A549 (cell line): Measurements from ENCODE around the gene PARP12. TPM values are rescaled to one million over a fixed set of nuclear protein-coding genes. Genes with fewer than 3 reads are reported as not detected.

Experiments used
- ATAC-seq, 2 experiments: fragments of 200-7000 bp in 1 of 2; fragments of >200 bp in 1 of 2; cut with Nextera tagmentation in 1 of 2; cut with Tn5 transposase in 1 of 2; 3 replicates each; pipeline versions ENCODE4 v1.8.0 to v1.9.1; 2018 to 2020; ENCODE audit warnings: mild to moderate bottlenecking in 1 of 2, moderate library complexity in 1 of 2
- CTCF ChIA-PET: fragments of 300-600 bp; sonication (Branson Sonifier 250); formaldehyde crosslinking; extraction: SDS; loops from one replicate; lab custom pipeline; 2021; ENCODE audit warnings: antibody characterized with exemption, inconsistent platforms; lab: Yijun Ruan, JAX
- POLR2A ChIA-PET: fragments of 350-600 bp; formaldehyde crosslinking; extraction: SDS; loops from one replicate; lab custom pipeline; 2021; ENCODE audit warnings: antibody characterized with exemption, inconsistent platforms; lab: Yijun Ruan, JAX
- DNase-seq, 2 experiments: peaks; one replicate each; pipeline versions ENCODE4 v3.0.0 to v3.0.0-alpha.2; 2011 to 2016; ENCODE audit warnings: low read depth in 1 of 2, low spot score in 1 of 2
- FAIRE-seq: peaks from 2 replicates; lab custom pipeline; 2011; peaks lifted over from hg19 to GRCh38; lab: Jason Lieb, UNC
- H3K27ac ChIP-seq, 2 experiments: fragments of >200 bp; sonication (Bioruptor Twin); formaldehyde crosslinking; 3 replicates each; pipeline ENCODE4 v1.5.1; 2016 to 2017
- H3K4me1 ChIP-seq: fragments of >200 bp; sonication (Bioruptor Twin); formaldehyde crosslinking; 3 replicates; pipeline ENCODE4 v1.6.1; 2016
- H3K4me2 ChIP-seq: fragments of >200 bp; sonication (Bioruptor Twin); formaldehyde crosslinking; 3 replicates; pipeline ENCODE4 v1.6.1; 2016
- H3K4me3 ChIP-seq: fragments of >200 bp; sonication (Bioruptor Twin); formaldehyde crosslinking; 3 replicates; pipeline ENCODE4 v1.5.1; 2016
- H3K9me3 ChIP-seq: fragments of >200 bp; sonication (Bioruptor Twin); formaldehyde crosslinking; 3 replicates; pipeline ENCODE4 v1.6.1; 2016
- BCL3 ChIP-seq: fragments of >200 bp; sonication (Bioruptor Twin); formaldehyde crosslinking; IDR thresholded peaks from 3 replicates; pipeline ENCODE4 v1.6.1; 2016
- CBX2 ChIP-seq: fragments of 200-600 bp; sonication (generic); IDR thresholded peaks from 2 replicates; pipeline ENCODE4 v1.6.1; 2016; ENCODE audit warnings: low read depth, mild to moderate bottlenecking, borderline replicate concordance
- CBX8 ChIP-seq: fragments of 200-600 bp; sonication (generic); IDR thresholded peaks from 2 replicates; pipeline ENCODE4 v1.6.1; 2016
- E2F6 ChIP-seq: IDR thresholded peaks from 2 replicates; pipeline ENCODE4 v1.6.1; 2012; ENCODE audit warnings: low read depth, borderline replicate concordance
- EP300 ChIP-seq, 2 experiments: fragments of >200 bp; sonication (Bioruptor Twin); formaldehyde crosslinking; IDR thresholded peaks; 2 replicates in 1 of 2; 3 replicates in 1 of 2; pipeline ENCODE4 v1.6.1; 2016 to 2017
- ESRRA ChIP-seq: fragments of 150-350 bp; IDR thresholded peaks from 2 replicates; pipeline ENCODE4 v1.6.1; 2014; ENCODE audit warnings: mild to moderate bottlenecking, low read length, borderline replicate concordance
- HDAC2 ChIP-seq: fragments of 200-600 bp; sonication (generic); IDR thresholded peaks from 2 replicates; pipeline ENCODE4 v1.6.1; 2016
- HOXB13 ChIP-seq: fragments of 250-450 bp; sonication (Bioruptor Pico); IDR thresholded peaks from 2 replicates; pipeline ENCODE4 v1.5.0; 2020; ENCODE audit warnings: low read depth, mild to moderate bottlenecking, moderate library complexity
- JUNB ChIP-seq: fragments of >200 bp; sonication (Bioruptor Twin); formaldehyde crosslinking; IDR thresholded peaks from 2 replicates; pipeline ENCODE4 v1.6.1; 2016
- KDM5A ChIP-seq: fragments of 200-600 bp; sonication (generic); IDR thresholded peaks from 2 replicates; pipeline ENCODE4 v1.6.1; 2016; ENCODE audit warnings: antibody characterized with exemption, mild to moderate bottlenecking
- MAZ ChIP-seq: fragments of 150-350 bp; IDR thresholded peaks from 2 replicates; pipeline ENCODE4 v1.6.1; 2014; ENCODE audit warnings: antibody characterized with exemption, low read depth, low read length, borderline replicate concordance
- NFE2L2 ChIP-seq: fragments of 150-350 bp; conservative IDR thresholded peaks from 2 replicates; pipeline ENCODE4 v1.6.1; 2014; ENCODE audit warnings: low read length
- PBX3 ChIP-seq: IDR thresholded peaks from 2 replicates; pipeline ENCODE4 v1.6.1; 2012
- POLR2AphosphoS2 ChIP-seq: conservative IDR thresholded peaks from 2 replicates; pipeline ENCODE4 v1.6.1; 2012; ENCODE audit warnings: low read length, improper control_type of control experiment, inconsistent platforms
- RAD21 ChIP-seq, 2 experiments: fragments of >200 bp in 1 of 2; sonication (Bioruptor Twin) in 1 of 2; formaldehyde crosslinking in 1 of 2; IDR thresholded peaks in 1 of 2; conservative IDR thresholded peaks in 1 of 2; 2 replicates in 1 of 2; 3 replicates in 1 of 2; pipeline ENCODE4 v1.6.1; 2012 to 2018; ENCODE audit warnings: inconsistent platforms in 1 of 2
- RFX5 ChIP-seq: fragments of 450-650 bp; IDR thresholded peaks from 2 replicates; pipeline ENCODE4 v1.7.1; 2014; ENCODE audit warnings: antibody characterized with exemption, mild to moderate bottlenecking, moderate library complexity
- SMC3 ChIP-seq: fragments of >200 bp; sonication (Bioruptor Twin); formaldehyde crosslinking; IDR thresholded peaks from 3 replicates; pipeline ENCODE4 v1.6.1; 2018; ENCODE audit warnings: inconsistent platforms
- TFCP2L1 ChIP-seq: fragments of 250-450 bp; sonication (Bioruptor Pico); IDR thresholded peaks from 2 replicates; pipeline ENCODE4 v1.5.0; 2021; ENCODE audit warnings: mild to moderate bottlenecking
- TP53 ChIP-seq: fragments of 250-450 bp; sonication (Bioruptor Pico); IDR thresholded peaks from 2 replicates; pipeline ENCODE4 v1.5.0; 2021; ENCODE audit warnings: mild to moderate bottlenecking, moderate library complexity
- ZC3H11A ChIP-seq: fragments of 450-650 bp; IDR thresholded peaks from 2 replicates; pipeline ENCODE4 v1.6.1; 2014; ENCODE audit warnings: antibody characterized with exemption, mild to moderate bottlenecking
- ZSCAN20 ChIP-seq: fragments of 250-450 bp; sonication (Bioruptor Pico); IDR thresholded peaks from 2 replicates; pipeline ENCODE4 v1.8.0; 2022; ENCODE audit warnings: mild to moderate bottlenecking, moderate library complexity
- WGBS: methylation state at CpG from one replicate; pipeline ENCODE4 v1.1.6; 2017; ENCODE audit errors: missing lambda C conversion rate; 5-methylcytosine and 5-hydroxymethylcytosine counted together
- polyA plus RNA-seq, 4 experiments: library from polyadenylated mRNA; depleted of rRNA in 3 of 4; stranded (reverse); fragments of >200 nt; fragmentation: RNase III in 1 of 4; extraction: RNeasy Plus Mini Kit Qiagen cat#74134 plus additional on column Dnase treatment in 1 of 4; gene quantifications; 2 replicates in 3 of 4; 3 replicates in 1 of 4; pipeline ENCODE4 v1.2.3, GENCODE V29; 2011 to 2017
- TF ChIP-seq, protein P1 (sequence below): IDR thresholded peaks from 2 replicates; pipeline ENCODE4 v1.6.1; 2012
- TF ChIP-seq, protein P2 (sequence below): fragments of 250-450 bp; sonication (Bioruptor Pico); IDR thresholded peaks from 2 replicates; pipeline ENCODE4 v1.5.0; 2020; ENCODE audit warnings: low read depth, mild to moderate bottlenecking, moderate library complexity
- TF ChIP-seq, protein P3 (sequence below): fragments of 450-650 bp; IDR thresholded peaks from 2 replicates; pipeline ENCODE4 v1.6.1; 2014; ENCODE audit warnings: antibody characterized with exemption

The PARP12 gene
- polyA plus RNA-seq, 2 of the 4 experiments (the other 2 are of a cell fraction), result 10.0 to 16.0 TPM

DNA sequence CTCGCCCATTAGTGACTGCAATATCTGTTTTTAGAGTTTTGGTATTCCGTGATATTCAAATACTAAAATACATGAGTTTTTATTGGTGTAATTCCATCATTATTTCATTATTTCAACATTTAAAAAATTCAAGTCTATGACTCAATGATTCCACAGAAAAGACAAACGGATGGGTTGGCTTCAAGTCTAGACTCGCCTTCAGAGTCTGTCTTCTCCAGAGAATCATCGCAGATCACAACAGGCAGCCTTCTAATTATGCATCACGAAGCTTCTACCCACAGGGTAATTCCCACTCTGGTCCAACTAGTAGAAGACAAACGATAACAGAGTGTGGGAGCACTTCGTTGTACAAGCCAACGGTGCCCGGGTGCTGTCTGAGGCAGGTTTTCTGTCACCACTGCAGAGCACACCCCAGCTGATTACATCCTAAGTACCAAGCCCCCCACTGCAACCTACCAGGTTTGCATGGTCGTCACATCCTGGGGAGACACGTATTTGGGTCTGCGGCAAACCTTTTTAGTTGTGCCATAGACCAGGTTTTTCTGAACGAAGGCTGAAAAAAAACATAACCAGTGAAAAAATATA is 28.9 kb downstream of the PARP12 start:
- ATAC-seq, result no peak
- no peak overlapping the region for H3K4me3 ChIP-seq
- FAIRE-seq, result no peak
- ChIA-PET CTCF (interaction anchor here (0.8 to 1.6 kb wide), 2 partner anchors 28 to 292 kb away, joined by 3 to 4 read pairs; no protein-coding TSS in a partner anchor), POLR2A (no interaction called here)
- no peak overlapping the region for H3K4me2 ChIP-seq
- H3K27ac ChIP-seq, result no peak overlapping the region
- peaks cover 15% of the 10 kb centered on the region for H3K4me1 ChIP-seq
- TF ChIP-seq NFE2L2, result no peak
- no peak for TF ChIP-seq JUNB
- TF ChIP-seq RFX5, result no peak
- H3K9me3 ChIP-seq, result no peaks in the 10 kb centered on the region
- no peak for DNase-seq
- WGBS, result 92% methylated on average over 14 of the region's 14 CpGs

GRCh38 chr7:140033036-140033435 is 29.7 kb downstream of the PARP12 start:
- H3K4me3 ChIP-seq, result no peak overlapping the region
- no peak for DNase-seq
- no peak for ATAC-seq
- peaks cover 15% of the 10 kb centered on the region for H3K4me1 ChIP-seq
- WGBS, result 67% methylated on average over 8 of the region's 8 CpGs
- TF ChIP-seq, protein P1, sequence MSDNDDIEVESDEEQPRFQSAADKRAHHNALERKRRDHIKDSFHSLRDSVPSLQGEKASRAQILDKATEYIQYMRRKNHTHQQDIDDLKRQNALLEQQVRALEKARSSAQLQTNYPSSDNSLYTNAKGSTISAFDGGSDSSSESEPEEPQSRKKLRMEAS, result no peak
- TF ChIP-seq ZSCAN20 (CRISPR knock-in tag) (no peak), TP53 (CRISPR knock-in tag) (no peak), HOXB13 (CRISPR knock-in tag) (no peak), CBX8 (no peak), MAZ (no peak), ZC3H11A (no peak), E2F6 (no peak), BCL3 (no peak), ESRRA (no peak), SMC3 (no peak), RAD21 (conservative IDR thresholded peaks at IDR 0.05 in 1 of 2, IDR thresholded peaks at IDR 0.05 in 1 of 2) (no peak), KDM5A (no peak)
- TF ChIP-seq, all 56 proteins: peak for 0
- Histone ChIP-seq H3K27ac (no peak overlapping the region), H3K4me2 (no peak overlapping the region), H3K9me3 (no peaks in the 10 kb centered on the region)
- CTCF ChIA-PET, result no interaction called here
- no peak for FAIRE-seq
- POLR2A ChIA-PET, result no interaction called here

DNA sequence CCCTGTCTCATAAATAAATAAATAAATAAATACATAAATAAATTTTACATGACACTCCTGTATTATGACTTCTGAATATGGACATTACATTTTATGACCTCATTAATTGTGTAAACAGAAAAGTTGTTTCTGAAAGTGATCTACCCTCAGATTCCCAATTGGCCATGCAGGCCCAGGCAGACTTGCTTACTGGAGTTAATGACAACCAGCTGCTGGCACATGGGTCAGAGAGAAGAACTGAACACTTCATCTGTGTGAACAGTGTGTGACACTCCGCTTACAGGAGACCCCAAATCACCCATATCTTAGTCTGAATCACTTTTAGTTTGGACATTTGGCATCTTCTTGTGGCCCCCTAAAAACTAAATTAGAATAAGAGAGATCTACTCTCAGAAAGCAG is 31.4 kb downstream of the PARP12 start:
- WGBS, result 94% methylated on average over 1 of the region's 1 CpG
- no peak for DNase-seq
- Histone ChIP-seq H3K9me3 (no peaks in the 10 kb centered on the region), H3K4me2 (no peak overlapping the region), H3K4me1 (peaks cover 15% of the 10 kb centered on the region), H3K27ac (no peak overlapping the region), H3K4me3 (no peak overlapping the region)
- no peak for FAIRE-seq
- ChIA-PET CTCF (no interaction called here), POLR2A (no interaction called here)
- ATAC-seq, result no peak
- TF ChIP-seq CBX8, result no peak
- no peak for TF ChIP-seq E2F6

DNA sequence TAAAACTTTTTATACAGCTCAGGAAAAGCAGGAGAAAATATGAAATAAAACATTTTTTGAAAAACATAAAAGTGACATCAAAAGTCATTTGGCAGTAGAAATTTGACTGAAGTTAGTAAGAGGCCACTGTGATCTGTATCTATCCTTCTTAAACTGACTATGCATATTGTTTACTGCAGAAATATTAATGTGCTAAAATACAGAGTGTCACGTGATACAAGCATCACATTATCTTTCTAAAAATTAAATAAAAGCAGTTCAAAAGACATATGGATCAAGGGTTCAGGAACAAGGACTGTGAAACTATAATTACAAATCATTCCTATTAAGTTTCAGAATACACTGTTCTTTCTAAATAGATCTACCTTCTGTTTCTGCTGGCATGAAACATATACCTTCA is 33.7 kb downstream of the PARP12 start:
- ATAC-seq (no peak), DNase-seq (no peak), FAIRE-seq (no peak)
- Histone ChIP-seq H3K27ac (no peak overlapping the region), H3K4me2 (no peak overlapping the region), H3K4me1 (no peaks in the 10 kb centered on the region), H3K4me3 (no peak overlapping the region), H3K9me3 (no peaks in the 10 kb centered on the region)
- WGBS, result 86% methylated on average over 1 of the region's 1 CpG
- ChIA-PET POLR2A (no interaction called here), CTCF (interaction anchor here (0.5 to 1.6 kb wide), 5 partner anchors 12 to 415 kb away, joined by 3 read pairs; no protein-coding TSS in a partner anchor)
- TF ChIP-seq EP300 (IDR thresholded peaks at IDR 0.05), result no peak
- no peak for TF ChIP-seq HDAC2
- no peak for TF ChIP-seq PBX3
- TF ChIP-seq TFCP2L1 (CRISPR knock-in tag), result no peak
- TF ChIP-seq, protein P2, sequence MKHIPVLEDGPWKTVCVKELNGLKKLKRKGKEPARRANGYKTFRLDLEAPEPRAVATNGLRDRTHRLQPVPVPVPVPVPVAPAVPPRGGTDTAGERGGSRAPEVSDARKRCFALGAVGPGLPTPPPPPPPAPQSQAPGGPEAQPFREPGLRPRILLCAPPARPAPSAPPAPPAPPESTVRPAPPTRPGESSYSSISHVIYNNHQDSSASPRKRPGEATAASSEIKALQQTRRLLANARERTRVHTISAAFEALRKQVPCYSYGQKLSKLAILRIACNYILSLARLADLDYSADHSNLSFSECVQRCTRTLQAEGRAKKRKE (CRISPR knock-in tag), result no peak
- TF ChIP-seq ZC3H11A, result no peak
- TF ChIP-seq, protein P3, sequence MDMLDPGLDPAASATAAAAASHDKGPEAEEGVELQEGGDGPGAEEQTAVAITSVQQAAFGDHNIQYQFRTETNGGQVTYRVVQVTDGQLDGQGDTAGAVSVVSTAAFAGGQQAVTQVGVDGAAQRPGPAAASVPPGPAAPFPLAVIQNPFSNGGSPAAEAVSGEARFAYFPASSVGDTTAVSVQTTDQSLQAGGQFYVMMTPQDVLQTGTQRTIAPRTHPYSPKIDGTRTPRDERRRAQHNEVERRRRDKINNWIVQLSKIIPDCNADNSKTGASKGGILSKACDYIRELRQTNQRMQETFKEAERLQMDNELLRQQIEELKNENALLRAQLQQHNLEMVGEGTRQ, result no peak
- no peak for TF ChIP-seq CBX2
- TF ChIP-seq POLR2AphosphoS2, result no peak
- no peak for TF ChIP-seq E2F6
